GM21737 (cell line): ENCODE measurements around the gene TOPAZ1.
A peak's percentile ranks its signal among the peaks of the same experiment; 100 is the strongest.
"Not testable (repeated sequence)": the region's sequence is repeated elsewhere in the genome, so short reads cannot be mapped to it uniquely, and the experiment has no call there.

ENCODE experiments used
- ATAC-seq: cut with Tn5 transposase; IDR thresholded peaks from one replicate; pipeline ENCODE4 v1.9.1; 2021; ENCODE audit warnings: mild to moderate bottlenecking, moderate library complexity; ENCODE audit not compliant: unreplicated experiment

TOPAZ1 gene

DNA sequence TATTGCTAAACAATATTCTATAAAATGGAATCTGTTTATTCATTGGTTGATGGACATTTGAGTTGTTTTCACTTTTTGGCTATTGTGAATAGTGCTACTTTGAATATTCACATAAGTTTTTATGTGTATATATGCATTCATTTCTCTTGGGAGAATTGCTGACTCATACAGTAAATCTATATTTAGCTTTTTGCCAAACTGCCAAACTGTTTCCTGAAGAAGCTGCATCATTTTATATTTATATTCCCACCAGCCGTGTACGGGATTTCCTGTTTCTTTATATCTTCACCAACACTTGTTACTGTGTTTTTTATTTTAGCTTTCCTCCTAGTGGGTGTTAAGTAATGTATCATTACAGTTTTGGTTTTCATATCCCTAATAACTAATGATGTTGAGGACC is 84.3 kb downstream of the TOPAZ1 start:
- no peak for ATAC-seq

DNA sequence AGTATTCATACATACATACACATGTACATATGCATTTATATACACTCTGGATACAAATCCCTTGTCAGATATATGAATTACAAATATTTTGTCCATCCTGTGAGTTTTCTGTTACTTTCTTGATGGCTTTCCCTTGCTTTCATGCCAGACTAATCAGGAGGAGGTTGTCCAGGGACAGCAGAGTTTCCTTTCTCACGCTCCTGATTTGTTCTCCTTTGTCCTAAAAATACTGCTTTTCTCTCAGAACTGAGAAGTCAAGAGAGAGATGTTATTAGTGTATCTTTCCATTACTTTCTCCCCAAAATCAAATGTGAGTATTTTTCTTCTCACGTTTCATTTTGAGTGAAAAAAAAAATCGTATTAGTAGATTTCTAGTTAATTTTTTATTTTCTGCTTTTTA is 84.8 kb downstream of the TOPAZ1 start:
- ATAC-seq = no peak

DNA sequence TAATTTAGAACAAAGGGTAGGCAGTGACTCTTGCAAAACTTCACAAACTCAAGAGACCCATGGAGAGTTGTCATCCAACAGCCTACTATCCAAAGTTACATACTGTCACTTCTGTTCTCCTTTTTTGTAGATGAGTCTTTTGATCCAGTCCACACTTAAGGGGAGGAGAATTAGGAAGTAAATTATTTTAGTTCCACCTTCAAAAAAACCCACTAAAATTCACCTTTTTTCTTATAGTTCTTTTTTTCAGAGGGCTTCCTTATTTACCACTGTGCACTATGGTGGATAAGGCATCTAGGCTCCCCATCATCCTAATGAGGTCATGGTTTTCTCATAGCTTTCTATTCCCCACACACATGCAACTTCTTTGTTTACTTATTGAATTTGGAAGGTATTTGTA is 88.3 kb downstream of the TOPAZ1 start:
- no peak for ATAC-seq

DNA sequence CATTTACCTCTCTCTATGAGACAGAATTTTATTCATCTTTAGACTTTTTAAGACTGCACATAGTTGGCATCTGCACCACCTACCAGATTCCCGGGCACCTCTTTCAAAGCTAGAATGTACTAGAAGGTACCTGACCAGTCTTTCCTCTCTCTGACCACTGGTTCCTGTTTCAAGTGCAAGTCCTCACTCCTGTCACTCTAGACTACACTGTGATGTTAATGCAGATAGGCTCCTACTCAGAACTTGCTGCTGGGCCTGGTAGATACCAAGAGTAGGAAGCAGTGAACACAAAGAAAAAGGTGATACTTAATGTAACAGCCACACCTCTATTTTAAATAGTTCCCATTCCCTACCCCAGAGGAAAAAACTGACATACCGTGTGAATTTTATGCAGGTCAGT is 88.8 kb downstream of the TOPAZ1 start:
- no peak for ATAC-seq

DNA sequence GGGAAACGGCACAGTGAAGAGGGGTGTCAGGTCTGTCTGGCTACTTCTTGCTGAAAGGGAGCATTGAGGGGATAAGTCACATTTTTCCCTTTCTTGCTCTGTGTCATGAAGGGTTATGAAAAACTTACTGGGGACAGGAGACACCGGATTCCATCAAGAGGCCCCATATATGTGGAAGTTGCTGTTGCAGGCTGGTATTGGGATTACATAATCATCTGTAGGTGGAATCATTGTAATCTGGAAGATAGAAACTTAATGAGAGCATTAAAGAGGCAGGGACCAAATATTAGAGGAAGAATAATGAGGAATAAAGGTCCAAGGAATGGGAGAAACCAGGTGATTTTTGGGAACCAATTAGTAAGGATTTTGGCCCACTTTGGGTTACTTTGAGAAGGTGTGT is 92.6 kb downstream of the TOPAZ1 start:
- ATAC-seq = no peak

DNA sequence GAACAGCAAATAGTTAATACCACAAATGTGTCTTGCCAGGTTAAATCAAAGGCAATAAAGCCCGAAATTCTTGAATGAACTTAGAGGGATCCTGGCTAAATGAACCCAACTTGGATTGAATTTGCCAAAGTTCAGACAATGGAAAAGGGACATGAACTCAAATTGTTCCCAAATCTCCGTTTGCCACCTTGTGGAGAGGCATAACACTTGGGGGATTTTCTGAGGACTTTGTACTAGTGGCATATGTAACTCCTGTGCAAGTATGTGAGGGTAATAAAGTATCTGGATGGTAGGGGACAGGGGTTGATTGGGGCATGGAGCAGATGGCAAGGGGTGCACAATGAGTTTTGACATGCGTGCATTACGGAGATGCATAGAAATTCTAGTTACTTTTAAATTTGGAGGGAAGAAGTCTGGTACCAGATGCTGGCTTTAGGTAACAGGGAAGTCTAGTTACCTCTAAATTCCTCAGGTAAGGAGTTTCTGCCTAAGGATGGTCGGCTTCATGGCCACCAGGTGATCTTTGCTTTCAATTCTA is 95.6 kb downstream of the TOPAZ1 start:
- ATAC-seq = no peak

DNA sequence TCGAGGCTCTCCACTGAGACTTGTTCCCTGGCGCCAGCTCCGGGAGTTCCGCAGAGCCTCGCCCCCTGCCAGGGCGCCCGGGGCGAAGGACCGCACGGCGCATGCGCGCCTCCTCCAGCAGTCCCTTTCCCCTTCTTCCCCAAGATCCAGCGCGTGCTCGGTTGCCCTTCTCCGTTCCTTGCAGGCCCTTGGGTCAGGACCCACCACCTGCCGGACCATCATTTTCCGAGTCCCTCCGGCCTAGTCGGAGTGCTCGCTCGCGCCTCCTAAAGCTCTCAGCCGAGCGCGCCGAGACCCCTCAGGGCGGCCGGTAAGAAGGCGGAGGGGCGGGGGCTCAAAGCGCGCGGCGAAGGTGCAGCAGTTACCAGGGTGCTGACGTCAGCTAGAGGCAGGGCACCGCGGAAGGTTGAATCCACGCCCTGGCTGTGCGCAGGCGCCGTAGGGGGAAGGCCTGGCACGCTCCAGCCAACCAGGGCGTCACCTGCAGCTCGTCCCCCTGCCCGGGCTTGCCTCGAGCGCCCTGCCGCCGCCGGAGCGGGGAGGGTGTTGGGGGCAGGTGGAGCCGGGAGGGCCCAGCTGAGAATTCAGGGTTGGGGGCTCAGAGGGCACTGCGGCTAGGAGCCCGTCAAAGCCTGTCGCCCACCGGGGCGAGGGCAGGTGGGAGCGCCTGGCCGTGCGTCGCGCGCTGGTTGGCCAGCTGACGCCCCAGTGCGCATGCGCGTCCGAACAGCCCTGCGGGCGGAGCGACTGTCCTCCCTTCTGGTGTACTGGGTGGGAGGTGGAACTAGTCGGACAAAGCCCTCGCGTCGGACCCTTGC is 96.5 kb downstream of the TOPAZ1 start, which contains the start of gene TCAIM:
Gene TCAIM, plus strand, starts transcription at position 757 of the 818 bp plus-strand sequence. CDS start 16,017 bp downstream, outside the sequence.
- ATAC-seq = peak; percentile 93

DNA sequence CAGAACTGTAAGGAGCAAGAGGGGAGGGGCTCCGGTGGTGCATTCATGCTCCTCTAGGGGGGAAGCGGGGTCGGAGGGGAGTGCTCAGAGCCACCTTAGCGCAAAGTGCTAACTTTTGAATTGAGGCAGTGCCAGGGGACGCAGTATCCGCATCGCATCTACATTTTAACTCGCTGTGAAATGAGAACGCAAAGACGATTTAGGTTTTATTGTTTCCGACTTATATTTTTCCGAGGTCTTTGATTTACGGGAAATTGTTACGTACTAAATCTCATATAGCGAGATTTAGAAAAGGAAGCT is 97.1 kb downstream of the TOPAZ1 start:
- no peak for ATAC-seq

DNA sequence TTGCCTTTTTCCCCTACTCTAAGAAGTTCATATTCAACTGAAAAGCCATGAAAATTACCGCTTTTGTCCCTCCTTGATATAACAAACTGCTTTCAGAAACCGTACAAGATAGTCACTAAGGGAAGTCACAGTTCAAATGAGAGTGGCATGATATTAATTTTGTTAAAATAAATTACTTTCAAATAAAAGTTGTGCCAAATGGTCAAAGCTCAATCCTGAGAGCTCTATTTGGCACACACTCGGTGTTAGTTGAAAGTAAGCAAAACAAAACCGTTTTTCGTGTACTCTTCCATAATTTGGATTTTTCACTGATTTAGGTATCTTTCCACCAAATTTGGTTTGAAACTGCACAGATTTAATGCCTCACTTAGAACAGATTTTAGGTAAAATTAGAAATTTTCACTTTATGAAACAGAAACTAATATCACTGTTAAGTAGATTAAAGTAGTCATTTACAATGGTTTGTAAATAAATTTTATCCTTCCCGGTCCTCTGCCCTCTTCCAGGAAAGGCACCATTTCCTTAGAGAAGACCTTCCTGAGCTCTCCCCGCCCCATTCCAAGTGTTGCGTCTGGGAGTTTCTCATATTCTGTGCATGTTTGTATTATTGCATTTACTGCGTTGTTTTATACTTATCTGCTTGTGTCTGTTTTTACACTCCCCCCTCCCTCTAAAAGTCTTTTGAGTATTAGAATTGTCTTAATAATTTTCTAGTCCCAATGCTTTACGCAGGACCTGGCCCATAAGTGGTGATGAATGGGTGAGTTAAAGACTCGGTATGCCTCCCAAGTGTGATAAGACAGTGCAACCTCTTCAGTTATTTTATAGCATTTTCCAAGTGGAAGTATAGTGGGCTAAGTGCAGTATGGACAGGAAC is 97.7 kb downstream of the TOPAZ1 start:
- no peak for ATAC-seq

DNA sequence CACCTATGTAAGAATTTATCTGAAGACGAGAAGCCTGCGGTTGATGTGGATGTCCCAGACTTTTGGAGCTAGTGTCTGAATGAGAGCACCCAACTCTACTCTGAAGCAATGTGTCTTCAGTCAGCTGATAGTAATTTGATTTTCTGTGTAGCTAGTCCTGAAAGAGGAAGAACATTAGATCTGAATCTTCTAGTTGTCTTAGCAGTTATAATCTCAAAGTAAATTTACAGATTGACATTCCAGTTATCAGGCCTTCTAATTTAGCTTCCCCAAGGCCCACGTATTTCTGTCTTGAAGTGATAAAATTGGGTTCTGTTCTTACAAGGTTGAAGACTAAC is 98.3 kb downstream of the TOPAZ1 start:
- no peak for ATAC-seq

DNA sequence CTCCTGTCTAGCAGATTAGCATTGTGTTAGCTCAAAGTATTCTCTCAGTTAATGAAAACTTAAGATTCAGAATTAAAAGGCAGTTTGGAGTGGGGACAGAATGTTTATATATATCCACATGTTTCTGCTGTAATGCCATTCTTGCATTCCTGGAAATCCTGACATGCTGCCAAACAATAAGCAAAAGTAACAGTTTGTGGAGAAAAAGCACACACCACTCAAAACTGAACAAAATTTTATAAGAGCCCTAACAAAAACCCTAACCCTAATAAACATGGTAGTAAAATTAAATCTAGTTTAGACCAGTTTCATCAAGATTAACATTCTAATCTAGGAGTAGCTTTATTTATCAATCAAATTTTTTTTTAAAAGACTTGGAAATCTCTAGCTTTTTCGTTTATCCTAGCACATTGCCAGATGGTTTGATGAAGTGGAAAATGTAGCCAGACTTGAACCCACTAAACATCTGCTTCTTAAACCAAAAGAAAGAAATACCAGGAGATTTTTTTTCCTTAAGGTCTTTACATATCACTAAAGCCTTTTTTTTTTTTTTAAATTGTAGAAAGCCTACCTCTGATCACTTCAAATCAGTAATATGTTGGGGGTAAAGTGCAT is 100.6 kb downstream of the TOPAZ1 start:
- ATAC-seq = no peak

DNA sequence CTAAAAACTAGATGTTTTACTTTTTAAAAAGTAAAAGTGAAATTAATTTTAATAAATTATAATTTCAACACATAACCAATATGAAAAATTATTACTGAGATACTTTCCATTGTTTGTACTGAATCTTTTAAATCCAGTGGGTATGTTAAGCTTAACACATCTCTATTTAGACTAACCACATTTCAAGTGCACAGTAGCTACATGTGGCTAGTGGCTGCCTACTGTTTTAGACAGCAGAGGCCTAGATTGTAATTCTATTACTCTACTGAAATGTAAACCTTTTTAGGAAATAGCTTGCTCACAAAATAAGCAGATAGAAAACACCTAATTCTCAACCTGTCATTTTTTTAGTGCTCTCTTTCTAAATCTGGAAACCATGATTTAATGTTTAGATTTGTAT is 101.7 kb downstream of the TOPAZ1 start:
- ATAC-seq = no peak

DNA sequence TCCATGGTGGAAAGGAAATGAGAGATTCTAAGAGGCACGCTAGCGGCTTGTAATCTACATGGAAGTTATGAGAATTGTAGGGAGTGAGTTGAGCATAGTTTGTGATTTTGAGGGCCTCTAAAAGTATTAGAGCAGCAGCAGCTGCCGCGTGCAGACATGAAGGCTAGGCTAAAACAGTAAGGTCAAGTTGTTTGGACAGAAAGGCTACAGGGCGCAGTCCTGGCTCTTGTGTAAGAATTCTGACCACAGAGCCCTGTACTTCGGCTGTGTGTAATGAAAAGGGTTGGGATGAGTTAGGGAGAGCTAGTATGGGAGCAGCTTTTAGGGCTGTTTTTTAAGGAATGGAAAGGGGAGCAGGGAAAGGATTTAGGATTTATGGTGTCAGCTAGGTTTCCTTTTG is 104.9 kb downstream of the TOPAZ1 start:
- ATAC-seq = not testable (repeated sequence)

DNA sequence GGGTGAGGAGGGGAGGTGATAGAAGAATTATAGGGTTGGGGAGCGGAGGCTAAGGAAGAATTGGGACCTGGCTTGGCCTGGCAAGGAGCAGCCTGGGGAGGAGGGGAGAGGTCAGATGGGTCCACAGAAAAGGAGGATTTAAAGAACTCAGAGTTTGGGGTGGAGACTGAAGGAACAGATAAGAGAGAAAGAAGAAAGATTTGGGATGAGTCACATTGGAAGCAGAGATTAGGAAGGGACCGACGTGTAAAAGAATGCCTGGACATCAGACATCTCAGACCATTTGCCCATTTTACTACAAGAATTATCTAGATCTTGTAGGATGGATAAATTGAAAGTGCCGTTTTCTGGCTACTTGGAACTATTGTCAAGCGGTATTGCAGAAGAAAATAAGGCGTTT is 107.3 kb downstream of the TOPAZ1 start:
- no peak for ATAC-seq

DNA sequence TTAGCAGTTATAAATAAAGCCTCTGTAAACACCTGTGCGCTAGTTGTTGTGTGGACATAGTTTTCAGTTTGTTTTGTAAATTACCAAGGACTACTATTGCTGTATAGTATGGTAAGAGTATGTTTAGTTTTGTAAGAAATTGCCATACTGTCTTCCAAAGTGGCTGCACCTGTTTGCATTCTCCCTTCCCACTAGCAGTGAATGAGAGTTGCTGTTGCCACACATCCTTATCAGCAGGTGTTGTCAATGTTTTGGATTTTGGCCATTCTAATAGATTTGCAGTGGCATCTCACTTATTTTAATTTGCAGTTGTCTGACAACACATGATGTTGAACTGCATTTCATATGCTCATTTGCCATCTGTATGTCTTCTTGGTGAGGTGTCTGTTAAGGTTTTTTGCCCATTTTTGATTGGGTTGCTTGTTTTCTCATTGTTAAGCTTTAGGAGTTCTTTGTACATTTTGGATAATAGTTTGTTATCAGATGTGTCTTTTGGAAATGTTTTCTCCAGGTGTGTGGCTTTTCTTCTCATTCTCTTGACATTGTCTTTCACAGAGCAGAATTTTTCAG is 111.8 kb downstream of the TOPAZ1 start:
- ATAC-seq = no peak

DNA sequence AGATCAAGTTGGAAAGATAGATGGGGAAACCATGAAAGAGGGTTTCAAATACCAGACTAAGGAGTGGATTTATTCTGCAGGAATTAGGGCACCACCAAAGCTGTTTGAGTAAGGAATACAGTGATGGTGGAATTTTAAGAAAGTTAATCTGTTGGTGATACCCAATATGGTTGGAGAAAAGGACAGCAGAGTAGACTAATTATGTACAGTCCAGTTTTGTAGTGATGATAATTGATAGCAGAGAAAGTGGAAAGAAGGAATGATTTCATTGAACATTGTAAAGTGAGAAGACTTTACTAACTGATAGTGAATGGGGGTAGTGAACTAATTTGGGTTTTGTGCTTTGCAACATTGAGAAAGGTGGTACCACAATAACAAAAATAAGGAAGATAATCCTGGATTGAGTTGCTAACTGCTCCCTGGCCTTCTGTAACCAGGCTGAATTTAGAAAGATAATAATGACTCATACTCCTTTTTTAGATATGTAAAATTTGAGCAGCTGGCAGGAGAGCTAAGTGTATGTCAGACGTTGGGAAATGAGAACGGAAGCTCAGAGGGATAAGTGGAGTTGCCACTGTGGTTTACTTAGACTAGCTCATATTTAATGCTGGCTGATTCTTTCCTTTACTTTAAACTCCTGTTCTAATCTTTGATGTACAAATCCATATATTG is 113.8 kb downstream of the TOPAZ1 start:
- no peak for ATAC-seq

DNA sequence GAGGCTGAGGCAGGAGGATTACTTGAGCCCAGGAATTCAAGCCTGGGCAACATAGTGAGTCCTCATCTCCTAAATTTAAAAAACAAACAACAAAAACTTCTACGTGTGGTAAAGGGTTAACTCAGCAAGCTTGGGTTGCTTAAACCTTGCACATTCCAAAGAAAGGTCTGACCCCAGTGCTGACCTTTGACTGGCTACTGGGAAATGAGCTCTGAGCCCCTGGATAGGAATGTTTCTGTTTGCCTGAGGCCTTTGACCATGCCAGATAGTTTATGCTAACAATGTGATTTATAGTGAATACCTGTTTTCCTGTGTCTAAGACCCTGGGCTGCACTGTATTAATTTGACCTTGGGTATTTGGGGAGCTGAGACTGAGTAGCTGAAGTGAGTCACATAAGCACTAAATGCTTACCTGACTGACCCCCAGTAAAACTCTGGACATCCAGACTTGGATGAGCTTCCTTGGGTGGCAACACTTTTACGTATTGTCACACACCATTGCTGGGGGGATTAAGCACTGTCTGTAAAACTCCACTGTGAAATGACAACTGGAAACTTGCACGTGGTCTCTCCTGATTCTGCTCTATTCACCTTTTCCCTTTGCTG is 117.6 kb downstream of the TOPAZ1 start:
- no peak for ATAC-seq

DNA sequence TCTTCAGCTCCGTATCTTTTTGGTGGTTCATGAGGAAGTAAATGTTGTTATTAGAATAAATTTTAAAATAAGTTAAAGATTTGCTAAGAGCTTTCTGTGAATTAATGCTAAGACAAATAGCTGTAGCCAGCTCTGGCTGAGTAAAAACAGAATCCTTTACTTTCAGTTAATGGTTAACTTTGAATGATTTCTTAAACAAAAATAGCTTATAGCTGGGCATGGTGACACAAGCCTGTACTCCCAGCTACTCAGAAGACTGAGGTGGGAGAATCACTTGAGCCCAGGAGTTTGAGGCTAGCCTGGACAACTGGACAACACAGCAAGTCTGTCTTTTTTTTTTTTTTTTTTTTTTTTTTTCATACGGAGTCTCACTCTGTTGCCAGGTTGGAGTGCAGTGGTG is 121.9 kb downstream of the TOPAZ1 start:
- ATAC-seq = peak; percentile 75

DNA sequence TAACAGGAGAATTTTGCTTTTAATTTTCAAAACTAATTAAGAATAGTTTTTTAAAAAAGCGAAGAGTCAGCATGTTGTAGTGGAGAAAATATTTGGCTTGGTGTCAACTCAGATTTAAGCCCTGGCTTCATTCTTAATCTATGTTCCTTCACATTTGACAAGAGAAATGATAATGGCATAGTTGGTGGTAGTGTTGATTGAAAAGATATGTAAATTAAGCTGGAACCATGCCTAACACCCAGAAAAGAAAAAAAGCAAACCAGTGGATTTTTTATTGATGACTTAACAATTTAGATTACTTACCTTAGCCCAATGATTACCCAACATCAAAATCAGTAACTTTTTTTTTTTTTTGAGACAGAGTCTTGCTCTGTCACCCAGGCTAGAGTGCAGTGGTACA is 124.3 kb downstream of the TOPAZ1 start:
- ATAC-seq = no peak

DNA sequence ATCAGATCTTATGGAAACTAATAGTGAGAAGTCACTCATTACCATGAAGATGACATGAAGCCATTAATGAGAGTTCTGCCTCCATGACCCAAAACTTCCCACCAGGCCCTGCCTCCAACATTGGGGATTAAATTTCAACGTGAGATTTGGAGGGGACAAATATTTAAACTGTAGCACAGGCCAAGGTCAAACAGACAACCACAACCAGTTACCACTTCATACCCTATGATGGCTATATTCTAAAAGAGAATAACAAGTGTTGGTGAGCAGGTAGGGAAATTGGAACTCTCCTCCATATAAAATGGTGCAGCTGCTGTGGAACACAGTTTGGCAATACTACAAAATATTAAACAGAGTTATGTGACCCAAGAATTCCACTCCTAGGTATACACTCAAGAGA is 133.8 kb downstream of the TOPAZ1 start:
- no peak for ATAC-seq
